ENCODE measurements around the gene ERC2.

DNA sequence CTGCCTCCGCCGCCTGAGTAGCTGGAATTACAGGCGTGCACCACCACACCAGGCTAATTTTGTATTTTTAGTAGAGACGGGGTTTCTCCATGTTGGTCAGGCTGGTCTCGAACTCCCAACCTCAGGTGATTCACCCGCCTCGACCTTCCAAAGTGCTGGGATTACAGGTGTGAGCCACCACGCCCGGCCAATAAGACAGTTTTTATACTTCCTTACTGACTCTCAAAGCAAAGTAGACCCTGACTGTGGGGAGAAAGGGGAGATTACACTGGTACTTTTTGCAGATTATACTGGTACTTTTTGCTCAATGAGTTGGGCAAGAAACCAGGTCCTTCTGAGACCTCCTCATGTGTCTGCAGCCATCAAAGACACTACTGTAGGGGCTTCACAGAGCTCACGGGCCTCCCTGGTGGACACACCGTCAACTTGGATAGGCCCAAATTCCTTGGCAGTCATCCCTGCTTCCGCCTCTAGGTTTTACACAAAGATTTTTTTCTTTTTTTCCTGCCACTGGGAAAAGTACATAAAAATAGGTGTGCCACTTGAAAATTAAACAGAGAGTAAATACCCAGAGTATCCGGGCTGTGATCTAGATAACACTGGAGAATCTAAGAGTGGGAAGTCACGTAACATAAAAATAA, 837.9 kb downstream of the ERC2 start:
- TF ChIP-seq, protein P1, sequence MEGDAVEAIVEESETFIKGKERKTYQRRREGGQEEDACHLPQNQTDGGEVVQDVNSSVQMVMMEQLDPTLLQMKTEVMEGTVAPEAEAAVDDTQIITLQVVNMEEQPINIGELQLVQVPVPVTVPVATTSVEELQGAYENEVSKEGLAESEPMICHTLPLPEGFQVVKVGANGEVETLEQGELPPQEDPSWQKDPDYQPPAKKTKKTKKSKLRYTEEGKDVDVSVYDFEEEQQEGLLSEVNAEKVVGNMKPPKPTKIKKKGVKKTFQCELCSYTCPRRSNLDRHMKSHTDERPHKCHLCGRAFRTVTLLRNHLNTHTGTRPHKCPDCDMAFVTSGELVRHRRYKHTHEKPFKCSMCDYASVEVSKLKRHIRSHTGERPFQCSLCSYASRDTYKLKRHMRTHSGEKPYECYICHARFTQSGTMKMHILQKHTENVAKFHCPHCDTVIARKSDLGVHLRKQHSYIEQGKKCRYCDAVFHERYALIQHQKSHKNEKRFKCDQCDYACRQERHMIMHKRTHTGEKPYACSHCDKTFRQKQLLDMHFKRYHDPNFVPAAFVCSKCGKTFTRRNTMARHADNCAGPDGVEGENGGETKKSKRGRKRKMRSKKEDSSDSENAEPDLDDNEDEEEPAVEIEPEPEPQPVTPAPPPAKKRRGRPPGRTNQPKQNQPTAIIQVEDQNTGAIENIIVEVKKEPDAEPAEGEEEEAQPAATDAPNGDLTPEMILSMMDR (IDR thresholded peaks at IDR 0.05; ENCODE audit: low read length), result no peak
- no peak for TF ChIP-seq EZH2 (IDR thresholded peaks at IDR 0.05; ENCODE audit: borderline replicate concordance, low read length)
